Colonic mucosa (tissue), 4 donors: ENCODE data around the gene WEE1. TPM values are rescaled to one million over a fixed set of nuclear protein-coding genes. Genes with fewer than 3 reads are reported as not detected.

ENCODE experiments used
- DNase-seq: peaks from one replicate; pipeline ENCODE4 v3.0.0-alpha.2; 2020
- H3K27ac ChIP-seq: fragments of 200-600 bp; one replicate; pipeline ENCODE4 v1.8.0; 2021
- H3K27me3 ChIP-seq: fragments of 200-600 bp; one replicate; pipeline ENCODE4 v1.8.0; 2021
- H3K36me3 ChIP-seq: fragments of 200-600 bp; one replicate; pipeline ENCODE4 v1.8.0; 2021
- H3K4me1 ChIP-seq: fragments of 200-600 bp; one replicate; pipeline ENCODE4 v1.8.0; 2021; ENCODE audit warnings: mild to moderate bottlenecking
- H3K4me3 ChIP-seq: fragments of 200-600 bp; one replicate; pipeline ENCODE4 v1.8.0; 2021
- H3K9ac ChIP-seq, 2 donors: one replicate each; pipeline ENCODE4 v1.7.0; 2013; ENCODE audit warnings: control low read depth in 2 of 2, low read depth in 2 of 2, low read length in 2 of 2
- H3K9me3 ChIP-seq: fragments of 200-600 bp; one replicate; pipeline ENCODE4 v1.8.0; 2021
- intact Hi-C: fragments of 100-400 bp; cut with DNase I; formaldehyde crosslinking; loops from one replicate; pipeline ENCODE4 v1.14.1; 2022
- total RNA-seq, 2 donors: library from RNA; stranded (reverse); fragmentation: NEBNext Ultra II Directional in 1 of 2; extraction: Animal tissue kit (Norgen Biotek cat#: 25700) in 1 of 2; gene quantifications; one replicate each; pipeline ENCODE4 v1.2.1, GENCODE V29; 2021
- TF ChIP-seq, protein P1 (sequence below): fragments of 200-600 bp; IDR thresholded peaks from one replicate; pipeline ENCODE4 v1.8.0; 2022; ENCODE audit warnings: antibody characterized with exemption, mild to moderate bottlenecking
- donor health status: healthy.
- donor health status: DM: no; HTN: no; CAD: no.
- donor health status: DM: no; HTN: no; CAD: no.

The WEE1 gene
- total RNA-seq, 2 donors from 2014 or later, result 27.8 to 37.9 TPM

DNA sequence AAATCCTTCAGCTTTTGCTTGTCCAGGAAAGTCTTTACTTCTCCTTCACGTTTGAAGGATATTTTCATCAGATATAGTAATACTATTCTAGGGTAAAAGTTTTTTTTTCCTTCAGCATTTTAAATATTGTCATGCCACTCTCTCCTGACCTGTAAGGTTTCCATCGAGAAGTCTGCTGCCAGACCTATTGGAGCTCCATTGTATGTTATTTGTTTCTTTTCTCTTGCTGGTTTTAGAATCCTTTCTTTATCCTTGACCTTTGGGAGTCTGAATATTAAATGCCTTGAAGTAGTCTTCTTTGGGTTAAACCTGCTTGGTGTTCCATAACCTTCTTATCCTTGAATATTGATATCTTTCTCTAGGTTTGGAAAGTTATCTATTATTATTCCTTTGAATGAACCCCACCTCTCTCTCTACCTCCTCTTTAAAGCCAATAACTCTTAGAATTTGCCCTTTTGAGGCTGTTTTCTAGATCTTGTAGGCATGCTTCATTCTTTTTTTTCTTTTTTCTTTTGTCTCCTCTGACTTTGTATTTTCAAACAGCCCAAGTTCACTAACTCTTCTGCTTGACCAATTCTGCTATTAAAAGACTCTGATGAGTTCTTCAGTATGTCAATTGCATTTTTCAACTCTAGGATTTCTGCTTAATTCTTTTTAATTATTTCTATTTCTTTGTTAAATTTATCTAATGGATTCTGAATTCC, 12.0 kb upstream of the WEE1 start:
- DNase-seq, result no peak
- no peaks in the 10 kb centered on the region for H3K27me3 ChIP-seq
- no peaks in the 10 kb centered on the region for H3K9me3 ChIP-seq
- H3K4me3 ChIP-seq, result no peak overlapping the region
- H3K9ac ChIP-seq, result no peak overlapping the region
- H3K4me1 ChIP-seq, result no peaks in the 10 kb centered on the region
- TF ChIP-seq, protein P1, sequence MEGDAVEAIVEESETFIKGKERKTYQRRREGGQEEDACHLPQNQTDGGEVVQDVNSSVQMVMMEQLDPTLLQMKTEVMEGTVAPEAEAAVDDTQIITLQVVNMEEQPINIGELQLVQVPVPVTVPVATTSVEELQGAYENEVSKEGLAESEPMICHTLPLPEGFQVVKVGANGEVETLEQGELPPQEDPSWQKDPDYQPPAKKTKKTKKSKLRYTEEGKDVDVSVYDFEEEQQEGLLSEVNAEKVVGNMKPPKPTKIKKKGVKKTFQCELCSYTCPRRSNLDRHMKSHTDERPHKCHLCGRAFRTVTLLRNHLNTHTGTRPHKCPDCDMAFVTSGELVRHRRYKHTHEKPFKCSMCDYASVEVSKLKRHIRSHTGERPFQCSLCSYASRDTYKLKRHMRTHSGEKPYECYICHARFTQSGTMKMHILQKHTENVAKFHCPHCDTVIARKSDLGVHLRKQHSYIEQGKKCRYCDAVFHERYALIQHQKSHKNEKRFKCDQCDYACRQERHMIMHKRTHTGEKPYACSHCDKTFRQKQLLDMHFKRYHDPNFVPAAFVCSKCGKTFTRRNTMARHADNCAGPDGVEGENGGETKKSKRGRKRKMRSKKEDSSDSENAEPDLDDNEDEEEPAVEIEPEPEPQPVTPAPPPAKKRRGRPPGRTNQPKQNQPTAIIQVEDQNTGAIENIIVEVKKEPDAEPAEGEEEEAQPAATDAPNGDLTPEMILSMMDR, result no peak
- no peaks in the 10 kb centered on the region for H3K36me3 ChIP-seq
- intact Hi-C loops, result no loop called here
- no peak overlapping the region for H3K27ac ChIP-seq

DNA sequence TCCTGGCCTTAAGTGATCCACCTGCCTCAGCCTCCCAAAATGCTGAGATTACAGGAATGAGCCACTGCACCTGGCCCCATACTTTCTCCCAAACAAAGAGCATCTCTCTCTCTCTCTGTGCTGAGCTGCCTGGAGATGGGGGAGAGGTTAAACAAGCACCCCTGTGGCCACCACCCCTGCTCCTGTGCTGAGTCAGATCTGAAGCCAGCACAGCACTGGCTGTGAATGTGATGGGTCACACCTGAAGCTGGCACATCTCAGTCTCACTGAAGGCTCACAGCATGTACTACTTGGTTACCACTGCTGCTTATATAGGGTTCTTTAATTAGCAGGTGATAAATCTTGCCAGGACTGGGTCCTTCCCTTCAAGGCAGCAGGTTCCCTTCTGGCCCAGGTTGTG, 10.8 kb upstream of the WEE1 start:
- Histone ChIP-seq H3K27me3 (no peaks in the 10 kb centered on the region), H3K9me3 (no peaks in the 10 kb centered on the region), H3K4me3 (no peak overlapping the region), H3K9ac (no peak overlapping the region), H3K36me3 (no peaks in the 10 kb centered on the region), H3K4me1 (no peaks in the 10 kb centered on the region), H3K27ac (no peak overlapping the region)
- intact Hi-C loops, result no loop called here
- TF ChIP-seq, protein P1, result no peak
- DNase-seq, result no peak

DNA sequence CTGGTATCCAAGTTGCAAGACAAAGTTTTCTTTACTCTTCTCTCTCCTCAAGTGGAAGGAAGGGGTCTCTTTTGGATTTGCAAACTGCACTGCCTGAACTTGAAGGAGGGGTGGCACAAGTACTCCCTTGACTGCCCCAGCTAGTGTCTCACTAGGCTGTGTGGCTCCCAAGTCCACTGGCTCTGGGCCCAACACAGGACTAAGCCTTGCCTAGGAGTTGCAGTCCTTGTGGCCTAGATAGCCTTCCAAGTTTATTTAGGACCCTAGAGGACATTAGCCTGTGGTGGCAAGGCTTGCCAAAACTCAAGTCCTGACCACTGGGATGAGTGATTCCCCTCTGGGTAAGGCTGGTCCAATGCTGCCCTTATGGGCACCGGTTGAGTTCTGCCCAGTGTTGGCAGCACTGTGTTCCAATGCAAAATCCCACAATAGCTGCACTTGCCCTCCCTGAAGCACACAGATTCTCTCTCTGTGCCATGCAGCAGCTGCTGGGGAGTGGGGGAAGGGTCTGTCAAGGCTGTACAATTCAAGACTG, 10.2 kb upstream of the WEE1 start:
- DNase-seq, result no peak
- no peaks in the 10 kb centered on the region for H3K36me3 ChIP-seq
- intact Hi-C loops, result no loop called here
- H3K27ac ChIP-seq, result no peak overlapping the region
- no peaks in the 10 kb centered on the region for H3K27me3 ChIP-seq
- TF ChIP-seq, protein P1, result no peak
- no peak overlapping the region for H3K9ac ChIP-seq
- H3K4me1 ChIP-seq, result no peaks in the 10 kb centered on the region
- H3K4me3 ChIP-seq, result no peak overlapping the region
- H3K9me3 ChIP-seq, result no peaks in the 10 kb centered on the region

DNA sequence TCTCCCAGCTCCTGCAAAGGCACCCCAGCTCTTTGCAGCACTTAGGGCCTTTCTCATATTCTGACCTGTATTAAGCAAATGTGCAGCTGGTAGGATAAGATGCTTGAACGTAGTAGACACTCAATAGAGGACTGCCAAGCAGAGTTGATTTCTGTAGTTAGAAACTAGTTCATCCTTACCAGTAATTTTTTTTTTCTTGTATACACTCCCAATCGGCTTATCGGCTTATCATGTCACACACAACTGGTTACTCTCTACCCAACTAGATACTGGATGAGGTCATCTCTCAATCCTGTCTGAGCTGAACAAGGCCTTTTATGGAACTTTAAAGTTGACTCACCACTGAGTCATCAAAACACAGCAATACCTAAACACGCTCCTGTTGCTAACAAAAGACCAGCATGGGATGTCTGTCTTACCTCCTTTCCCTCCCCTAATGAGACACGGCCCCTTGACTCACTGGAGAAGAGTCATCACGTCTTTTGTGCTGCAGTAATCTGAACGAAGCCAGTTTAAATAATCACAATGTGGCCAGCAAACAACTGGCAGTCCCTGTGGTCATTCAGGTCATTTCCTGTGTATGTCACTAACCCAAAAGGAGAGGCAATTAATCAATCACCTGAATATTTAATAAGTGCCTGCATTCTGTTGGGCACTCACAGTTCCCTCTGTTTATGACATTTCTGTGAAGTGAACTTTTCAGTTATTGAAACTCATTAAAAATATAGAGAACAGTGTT, 7.5 kb upstream of the WEE1 start:
- intact Hi-C loops, result no loop called here
- TF ChIP-seq, protein P1, result no peak
- DNase-seq, result peak; percentile 61
- no peaks in the 10 kb centered on the region for H3K36me3 ChIP-seq
- H3K27ac ChIP-seq, result peak overlapping the region; percentile 65
- no peaks in the 10 kb centered on the region for H3K9me3 ChIP-seq
- peak overlapping the region in 1 of 2 donors; percentile 62 for H3K9ac ChIP-seq
- H3K4me1 ChIP-seq, result no peaks in the 10 kb centered on the region
- H3K27me3 ChIP-seq, result no peaks in the 10 kb centered on the region
- H3K4me3 ChIP-seq, result no peak overlapping the region

DNA sequence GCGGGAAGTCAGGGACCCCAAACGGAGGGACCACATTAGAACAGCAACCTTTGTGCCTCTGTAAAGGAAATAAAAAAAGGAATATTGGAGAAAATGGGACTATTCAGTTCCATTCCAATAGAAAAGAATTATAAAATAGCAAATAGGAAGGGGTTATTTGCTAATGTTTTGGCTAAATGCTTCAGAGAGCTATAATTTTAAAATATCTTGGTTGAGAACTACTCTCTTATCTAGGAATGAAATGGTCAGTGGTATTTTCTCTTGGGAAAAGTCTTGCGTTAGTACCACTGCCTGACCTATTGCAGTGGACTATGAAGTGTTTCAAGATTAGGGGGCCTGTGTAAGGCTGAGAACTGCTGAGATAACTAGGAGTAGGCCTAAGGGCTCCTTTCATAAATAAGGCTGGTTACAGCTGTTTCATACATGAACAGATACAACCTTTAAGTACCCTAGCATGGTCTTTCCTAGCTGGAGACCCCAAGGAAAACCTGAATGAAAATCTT, 6.9 kb upstream of the WEE1 start:
- intact Hi-C loops, result no loop called here
- H3K36me3 ChIP-seq, result no peaks in the 10 kb centered on the region
- peak overlapping the region; percentile 65 for H3K27ac ChIP-seq
- H3K9me3 ChIP-seq, result no peaks in the 10 kb centered on the region
- H3K27me3 ChIP-seq, result no peaks in the 10 kb centered on the region
- peak overlapping the region in 1 of 2 donors; percentile 62 for H3K9ac ChIP-seq
- H3K4me1 ChIP-seq, result no peaks in the 10 kb centered on the region
- DNase-seq, result no peak
- no peak overlapping the region for H3K4me3 ChIP-seq
- TF ChIP-seq, protein P1, result no peak
